ENCODE measurements around the gene FGFR3. TPM values are rescaled to one million over a fixed set of nuclear protein-coding genes. Genes with fewer than 3 reads are reported as not detected.

Gene FGFR3
- total RNA-seq, 1 donor from 2014 or later, result 1.0 TPM

GRCh38 chr4:1795299-1796195 lies 2.5 kb downstream of the FGFR3 start:
- Mint-ChIP-seq H3K36me3 (ENCODE audit: low read depth, unreplicated experiment) (peaks cover 3% of the 10 kb centered on the region), H3K9me3 (ENCODE audit: unreplicated experiment) (no peaks in the 10 kb centered on the region), H3K4me3 (ENCODE audit: unreplicated experiment) (no peak overlapping the region), H3K27ac (ENCODE audit: unreplicated experiment) (no peak overlapping the region), H3K4me1 (ENCODE audit: unreplicated experiment) (no peaks in the 10 kb centered on the region), H3K27me3 (ENCODE audit: unreplicated experiment) (peaks cover 24% of the 10 kb centered on the region)
- DNase-seq (ENCODE audit: low spot score), result no peak
- TF ChIP-seq CTCF (IDR thresholded peaks at IDR 0.05; ENCODE audit: unreplicated experiment), result no peak

- Mint-ChIP-seq H3K4me3 (ENCODE audit: unreplicated experiment) (no peak overlapping the region), H3K9me3 (ENCODE audit: unreplicated experiment) (no peaks in the 10 kb centered on the region), H3K36me3 (ENCODE audit: low read depth, unreplicated experiment) (peaks cover 3% of the 10 kb centered on the region), H3K4me1 (ENCODE audit: unreplicated experiment) (no peaks in the 10 kb centered on the region), H3K27ac (ENCODE audit: unreplicated experiment) (no peak overlapping the region), H3K27me3 (ENCODE audit: unreplicated experiment) (peaks cover 14% of the 10 kb centered on the region)
- no peak for DNase-seq (ENCODE audit: low spot score)
- TF ChIP-seq CTCF (IDR thresholded peaks at IDR 0.05; ENCODE audit: unreplicated experiment), result no peak
Observed at GRCh38 chr4:1796486-1797204, 3.6 kb downstream of the FGFR3 start.

GRCh38 chr4:1797298-1797860 lies 4.3 kb downstream of the FGFR3 start:
- no peak overlapping the region for H3K27ac Mint-ChIP-seq (ENCODE audit: unreplicated experiment)
- DNase-seq (ENCODE audit: low spot score), result no peak
- H3K36me3 Mint-ChIP-seq (ENCODE audit: low read depth, unreplicated experiment), result peaks cover 3% of the 10 kb centered on the region
- peaks cover 12% of the 10 kb centered on the region for H3K27me3 Mint-ChIP-seq (ENCODE audit: unreplicated experiment)
- TF ChIP-seq CTCF (IDR thresholded peaks at IDR 0.05; ENCODE audit: unreplicated experiment), result no peak
- H3K4me3 Mint-ChIP-seq (ENCODE audit: unreplicated experiment), result no peak overlapping the region
- H3K9me3 Mint-ChIP-seq (ENCODE audit: unreplicated experiment), result no peaks in the 10 kb centered on the region
- H3K4me1 Mint-ChIP-seq (ENCODE audit: unreplicated experiment), result no peaks in the 10 kb centered on the region

- H3K27me3 Mint-ChIP-seq (ENCODE audit: unreplicated experiment), result peaks cover 11% of the 10 kb centered on the region
- DNase-seq (ENCODE audit: low spot score), result no peak
- no peak overlapping the region for H3K27ac Mint-ChIP-seq (ENCODE audit: unreplicated experiment)
- no peak for TF ChIP-seq CTCF (IDR thresholded peaks at IDR 0.05; ENCODE audit: unreplicated experiment)
- no peaks in the 10 kb centered on the region for H3K9me3 Mint-ChIP-seq (ENCODE audit: unreplicated experiment)
- H3K4me3 Mint-ChIP-seq (ENCODE audit: unreplicated experiment), result no peak overlapping the region
- peaks cover 3% of the 10 kb centered on the region for H3K36me3 Mint-ChIP-seq (ENCODE audit: low read depth, unreplicated experiment)
- H3K4me1 Mint-ChIP-seq (ENCODE audit: unreplicated experiment), result no peaks in the 10 kb centered on the region
Observed at GRCh38 chr4:1797861-1798579, 4.9 kb downstream of the FGFR3 start.
